GM12875 (cell line): ENCODE data around the gene ATXN7L3.

Experiments
- H3K4me3 ChIP-seq: one replicate; pipeline ENCODE4 v1.5.1; 2011; ENCODE audit warnings: low read depth, low read length, control low read depth
- TF ChIP-seq, protein P1 (sequence below): IDR thresholded peaks from 2 replicates; pipeline ENCODE4 v1.5.1; 2011; ENCODE audit warnings: low read depth, mild to moderate bottlenecking, control low read depth, inconsistent platforms, low read length, moderate library complexity, borderline replicate concordance; ENCODE audit not compliant: insufficient read depth

ATXN7L3 gene

DNA sequence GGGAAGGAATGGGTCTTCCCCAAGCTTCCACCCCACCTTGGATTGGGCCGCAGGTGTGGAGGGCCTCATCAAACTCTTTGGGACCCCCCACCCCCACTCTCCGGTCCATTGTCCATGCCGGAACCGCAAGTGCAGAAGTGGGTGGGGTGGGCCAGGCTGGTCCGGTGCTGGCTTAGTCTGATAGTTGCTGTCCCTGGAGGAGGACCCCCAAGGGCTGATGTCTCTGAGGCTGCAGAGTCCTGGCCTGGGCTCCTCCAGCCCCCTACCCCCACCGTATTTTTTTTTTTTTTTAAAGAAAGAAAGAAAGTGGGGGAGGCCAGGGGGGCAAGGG lies 7.1 kb upstream of the ATXN7L3 start:
- TF ChIP-seq, protein P1, sequence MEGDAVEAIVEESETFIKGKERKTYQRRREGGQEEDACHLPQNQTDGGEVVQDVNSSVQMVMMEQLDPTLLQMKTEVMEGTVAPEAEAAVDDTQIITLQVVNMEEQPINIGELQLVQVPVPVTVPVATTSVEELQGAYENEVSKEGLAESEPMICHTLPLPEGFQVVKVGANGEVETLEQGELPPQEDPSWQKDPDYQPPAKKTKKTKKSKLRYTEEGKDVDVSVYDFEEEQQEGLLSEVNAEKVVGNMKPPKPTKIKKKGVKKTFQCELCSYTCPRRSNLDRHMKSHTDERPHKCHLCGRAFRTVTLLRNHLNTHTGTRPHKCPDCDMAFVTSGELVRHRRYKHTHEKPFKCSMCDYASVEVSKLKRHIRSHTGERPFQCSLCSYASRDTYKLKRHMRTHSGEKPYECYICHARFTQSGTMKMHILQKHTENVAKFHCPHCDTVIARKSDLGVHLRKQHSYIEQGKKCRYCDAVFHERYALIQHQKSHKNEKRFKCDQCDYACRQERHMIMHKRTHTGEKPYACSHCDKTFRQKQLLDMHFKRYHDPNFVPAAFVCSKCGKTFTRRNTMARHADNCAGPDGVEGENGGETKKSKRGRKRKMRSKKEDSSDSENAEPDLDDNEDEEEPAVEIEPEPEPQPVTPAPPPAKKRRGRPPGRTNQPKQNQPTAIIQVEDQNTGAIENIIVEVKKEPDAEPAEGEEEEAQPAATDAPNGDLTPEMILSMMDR = no peak
- H3K4me3 ChIP-seq = no peak overlapping the region

GRCh38 chr17:44205962-44206824 lies 6.5 kb upstream of the ATXN7L3 start:
- TF ChIP-seq, protein P1 = peak; percentile 14; the same call in 1 of the 2 replicates
- no peak overlapping the region for H3K4me3 ChIP-seq

DNA sequence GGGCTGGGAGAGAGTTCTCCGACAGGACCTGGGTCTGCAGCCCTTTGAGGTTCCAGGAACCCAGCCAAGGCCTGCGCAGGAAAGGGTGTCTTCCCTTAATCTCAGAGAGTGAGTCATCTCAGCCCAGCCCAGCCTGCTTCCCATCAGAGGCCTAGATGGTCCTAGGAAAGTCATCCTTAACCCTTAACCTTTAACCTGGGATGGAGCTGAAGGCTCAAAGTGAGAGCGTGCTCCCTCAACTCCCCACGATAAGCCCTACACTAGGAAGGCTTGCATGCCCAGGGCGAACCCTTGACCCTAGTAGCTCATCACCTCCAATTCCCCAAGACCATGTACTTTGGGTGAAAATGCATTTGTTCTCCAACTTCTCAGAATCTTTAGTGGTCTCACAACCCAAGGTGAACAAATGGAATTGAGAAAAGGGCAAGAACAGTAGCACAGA lies 4.8 kb upstream of the ATXN7L3 start:
- no peak overlapping the region for H3K4me3 ChIP-seq
- TF ChIP-seq, protein P1 = no peak

GRCh38 chr17:44203731-44204440 lies 4.2 kb upstream of the ATXN7L3 start:
- no peak overlapping the region for H3K4me3 ChIP-seq
- TF ChIP-seq, protein P1 = peak; percentile 72; the same call in 1 of the 2 replicates

DNA sequence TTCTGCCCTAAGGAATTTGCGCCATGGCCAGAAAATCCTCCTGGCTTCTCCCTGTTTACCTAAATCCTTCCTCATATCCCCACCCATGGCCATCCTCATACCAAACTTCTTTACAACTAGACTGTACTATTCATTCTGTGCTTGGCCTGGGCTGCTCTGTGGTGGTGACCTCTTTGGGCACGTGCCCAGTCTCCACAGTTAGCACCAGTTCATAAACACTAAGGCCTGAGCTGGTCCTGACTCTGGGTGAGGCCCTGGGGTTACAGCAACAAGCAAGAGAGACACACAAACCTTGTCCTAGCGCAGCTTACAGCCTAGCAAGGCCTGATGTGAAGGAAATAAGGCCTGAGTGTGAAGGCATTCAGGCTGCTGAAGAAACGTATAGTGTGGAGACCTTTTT lies 3.1 kb upstream of the ATXN7L3 start:
- H3K4me3 ChIP-seq = no peak overlapping the region
- TF ChIP-seq, protein P1 = no peak

DNA sequence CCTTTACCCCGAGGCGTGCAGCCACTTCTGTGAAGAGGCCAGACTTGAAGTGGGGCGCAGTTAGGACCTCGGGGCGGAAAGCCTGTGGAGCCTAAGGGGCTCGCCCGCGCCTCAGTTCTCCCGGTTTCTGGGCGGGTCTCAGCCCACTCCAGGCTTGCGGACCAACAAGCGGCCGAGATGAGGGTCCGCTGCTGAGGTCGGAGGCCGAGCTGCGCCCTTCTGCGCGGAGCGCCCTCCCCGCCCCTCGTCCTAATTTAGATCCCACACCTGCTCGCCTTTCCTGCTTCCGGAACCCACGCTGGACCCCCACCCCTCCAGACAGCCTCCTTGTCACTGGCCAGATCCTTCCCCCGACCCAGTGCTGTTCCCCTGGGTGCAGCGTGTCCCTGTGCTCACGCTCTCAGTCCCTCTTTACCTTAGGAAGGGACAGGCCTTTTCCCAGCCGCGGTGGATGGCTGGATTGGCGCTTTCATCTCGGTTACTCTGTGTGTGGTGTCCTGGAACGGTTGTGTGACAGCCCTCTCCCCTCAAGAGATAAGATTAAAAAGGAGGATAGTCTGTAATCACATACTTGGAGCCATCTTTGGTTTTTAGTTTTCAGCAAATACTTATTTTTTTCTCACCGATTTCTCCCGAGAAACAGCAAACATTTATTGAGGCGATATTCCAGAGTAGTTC lies 933 bp upstream of the ATXN7L3 start:
- TF ChIP-seq, protein P1 = no peak
- peak overlapping the region; percentile 68 for H3K4me3 ChIP-seq
